Measurements from ENCODE around the gene PHACTR1. TPM values are rescaled to one million over a fixed set of nuclear protein-coding genes. Genes with fewer than 3 reads are reported as not detected.

Gene PHACTR1
- total RNA-seq, 1 experiment from 2014 or later: 0.05 TPM

DNA sequence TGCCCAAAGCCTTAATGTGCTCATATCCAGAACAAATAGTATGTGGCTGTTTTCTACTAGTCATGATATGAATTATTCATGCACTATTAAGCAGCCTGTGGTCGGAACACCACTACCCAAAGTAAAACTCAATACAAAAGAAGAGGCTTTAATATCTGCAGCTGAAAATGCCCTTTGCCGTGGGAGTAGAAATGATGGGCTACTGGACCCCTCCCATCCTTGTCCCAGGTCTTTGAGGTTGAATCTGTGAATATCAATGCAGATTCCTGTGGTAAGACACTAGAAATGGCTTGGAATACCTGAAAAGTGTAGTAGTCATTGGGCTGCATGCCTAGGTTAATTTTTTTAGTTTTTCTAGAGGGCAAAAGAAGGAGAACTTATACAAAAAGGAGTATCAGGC, 308.0 kb downstream of the PHACTR1 start:
- no peaks in the 10 kb centered on the region for H3K4me1 ChIP-seq (ENCODE audit: control insufficient read depth, insufficient read depth, low read length)
- H3K36me3 ChIP-seq (ENCODE audit: control insufficient read depth, insufficient read depth, low read length): no peaks in the 10 kb centered on the region
- no peak overlapping the region for H3K4me3 ChIP-seq (ENCODE audit: low read depth in 2 of 2, low read length in 2 of 2)
- DNase-seq (ENCODE audit: low read depth, low spot score) (no peak), ATAC-seq (no peak)
- in situ Hi-C loops (cut with HindIII; ENCODE audit: low pct_unique_long_range_greater_than_20kb, low sequenced_read_pairs): no loop called here
- H3K9me3 ChIP-seq (ENCODE audit: control insufficient read depth, insufficient read depth, low read depth, low read length): no peaks in the 10 kb centered on the region
- POLR2A ChIA-PET: no interaction called here
- BruUV-seq (replicated peaks): no TSS peak
- CTCF ChIA-PET: no interaction called here
- TF ChIP-seq SIN3A (IDR thresholded peaks at IDR 0.05; ENCODE audit: borderline replicate concordance, insufficient read depth, low read depth, low read length) (no peak), TCF7L2 (IDR thresholded peaks at IDR 0.05; ENCODE audit: low read depth, low read length) (no peak)
- TF ChIP-seq, protein P1, sequence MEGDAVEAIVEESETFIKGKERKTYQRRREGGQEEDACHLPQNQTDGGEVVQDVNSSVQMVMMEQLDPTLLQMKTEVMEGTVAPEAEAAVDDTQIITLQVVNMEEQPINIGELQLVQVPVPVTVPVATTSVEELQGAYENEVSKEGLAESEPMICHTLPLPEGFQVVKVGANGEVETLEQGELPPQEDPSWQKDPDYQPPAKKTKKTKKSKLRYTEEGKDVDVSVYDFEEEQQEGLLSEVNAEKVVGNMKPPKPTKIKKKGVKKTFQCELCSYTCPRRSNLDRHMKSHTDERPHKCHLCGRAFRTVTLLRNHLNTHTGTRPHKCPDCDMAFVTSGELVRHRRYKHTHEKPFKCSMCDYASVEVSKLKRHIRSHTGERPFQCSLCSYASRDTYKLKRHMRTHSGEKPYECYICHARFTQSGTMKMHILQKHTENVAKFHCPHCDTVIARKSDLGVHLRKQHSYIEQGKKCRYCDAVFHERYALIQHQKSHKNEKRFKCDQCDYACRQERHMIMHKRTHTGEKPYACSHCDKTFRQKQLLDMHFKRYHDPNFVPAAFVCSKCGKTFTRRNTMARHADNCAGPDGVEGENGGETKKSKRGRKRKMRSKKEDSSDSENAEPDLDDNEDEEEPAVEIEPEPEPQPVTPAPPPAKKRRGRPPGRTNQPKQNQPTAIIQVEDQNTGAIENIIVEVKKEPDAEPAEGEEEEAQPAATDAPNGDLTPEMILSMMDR (IDR thresholded peaks at IDR 0.05): no peak
- H3K27ac ChIP-seq (ENCODE audit: low read length): no peak overlapping the region
- peaks cover 21% of the 10 kb centered on the region for H3K27me3 ChIP-seq (ENCODE audit: control insufficient read depth, insufficient read depth, low read length)
- intact Hi-C loops (cut with micrococcal nuclease; ENCODE audit: unreplicated experiment): no loop called here

DNA sequence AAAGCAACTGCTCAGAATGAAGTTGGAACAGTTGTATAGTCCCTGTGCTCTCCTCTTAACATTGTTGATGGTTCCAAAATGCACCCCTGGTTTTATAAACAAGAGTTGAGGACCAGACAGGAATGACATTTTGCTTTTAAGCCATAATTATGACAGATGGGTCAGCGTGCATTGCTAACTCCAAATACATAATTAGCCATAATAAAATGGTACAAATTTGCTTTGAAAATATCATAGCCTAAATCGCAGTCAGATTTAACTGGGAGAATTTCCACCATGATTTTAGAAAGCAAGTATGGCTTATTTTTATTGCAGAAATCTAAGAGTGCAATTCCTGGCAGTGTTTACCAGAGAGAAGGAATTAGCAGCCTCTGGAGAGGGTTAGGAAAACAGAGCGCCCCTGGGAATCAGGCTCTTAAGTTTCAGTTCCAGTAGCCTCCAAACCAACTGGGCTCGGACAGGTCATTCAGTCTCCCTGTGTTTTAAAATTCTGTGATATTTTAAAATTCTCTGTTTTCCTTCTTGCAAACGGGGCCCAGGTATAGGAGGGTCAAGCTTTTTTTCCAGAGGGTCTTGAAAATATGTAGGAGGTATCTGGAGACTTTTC, 309.4 kb downstream of the PHACTR1 start:
- no peak for ATAC-seq
- intact Hi-C loops (cut with micrococcal nuclease; ENCODE audit: unreplicated experiment) (no loop called here), in situ Hi-C loops (cut with HindIII; ENCODE audit: low pct_unique_long_range_greater_than_20kb, low sequenced_read_pairs) (no loop called here)
- Histone ChIP-seq H3K9me3 (ENCODE audit: control insufficient read depth, insufficient read depth, low read depth, low read length) (no peaks in the 10 kb centered on the region), H3K27me3 (ENCODE audit: control insufficient read depth, insufficient read depth, low read length) (peaks cover 21% of the 10 kb centered on the region), H3K4me3 (ENCODE audit: low read depth in 2 of 2, low read length in 2 of 2) (no peak overlapping the region), H3K4me1 (ENCODE audit: control insufficient read depth, insufficient read depth, low read length) (no peaks in the 10 kb centered on the region), H3K36me3 (ENCODE audit: control insufficient read depth, insufficient read depth, low read length) (no peaks in the 10 kb centered on the region), H3K27ac (ENCODE audit: low read length) (no peak overlapping the region)
- ChIA-PET POLR2A (no interaction called here), CTCF (no interaction called here)
- no peak for DNase-seq (ENCODE audit: low read depth, low spot score)
- no TSS peak for BruUV-seq (replicated peaks)
- no peak for TF ChIP-seq TCF7L2 (IDR thresholded peaks at IDR 0.05; ENCODE audit: low read depth, low read length)
- TF ChIP-seq, protein P1 (IDR thresholded peaks at IDR 0.05): no peak

DNA sequence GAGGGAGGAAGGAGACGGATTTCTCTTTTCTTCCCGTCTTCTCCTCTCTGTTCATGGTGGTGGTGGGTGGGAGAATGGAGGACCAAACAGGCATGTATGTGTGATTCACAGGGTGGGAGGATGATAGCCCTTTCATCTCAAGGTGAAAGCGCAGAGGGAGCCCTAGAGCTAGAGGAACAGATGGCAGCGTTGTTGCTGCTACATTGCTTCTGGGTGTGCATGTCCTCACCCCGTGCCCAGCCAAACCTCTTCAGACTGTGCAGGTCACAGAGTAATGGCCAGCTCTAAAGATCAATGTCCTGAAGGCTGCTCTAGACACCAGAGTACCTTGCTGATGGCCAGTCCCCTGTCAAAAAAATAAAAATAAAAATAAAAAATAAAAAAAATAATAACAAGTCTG, 310.0 kb downstream of the PHACTR1 start:
- POLR2A ChIA-PET: no interaction called here
- DNase-seq (ENCODE audit: low read depth, low spot score) (no peak), ATAC-seq (no peak)
- TF ChIP-seq, protein P1 (IDR thresholded peaks at IDR 0.05): no peak
- TF ChIP-seq TCF7L2 (IDR thresholded peaks at IDR 0.05; ENCODE audit: low read depth, low read length): no peak
- TF ChIP-seq, protein P2, sequence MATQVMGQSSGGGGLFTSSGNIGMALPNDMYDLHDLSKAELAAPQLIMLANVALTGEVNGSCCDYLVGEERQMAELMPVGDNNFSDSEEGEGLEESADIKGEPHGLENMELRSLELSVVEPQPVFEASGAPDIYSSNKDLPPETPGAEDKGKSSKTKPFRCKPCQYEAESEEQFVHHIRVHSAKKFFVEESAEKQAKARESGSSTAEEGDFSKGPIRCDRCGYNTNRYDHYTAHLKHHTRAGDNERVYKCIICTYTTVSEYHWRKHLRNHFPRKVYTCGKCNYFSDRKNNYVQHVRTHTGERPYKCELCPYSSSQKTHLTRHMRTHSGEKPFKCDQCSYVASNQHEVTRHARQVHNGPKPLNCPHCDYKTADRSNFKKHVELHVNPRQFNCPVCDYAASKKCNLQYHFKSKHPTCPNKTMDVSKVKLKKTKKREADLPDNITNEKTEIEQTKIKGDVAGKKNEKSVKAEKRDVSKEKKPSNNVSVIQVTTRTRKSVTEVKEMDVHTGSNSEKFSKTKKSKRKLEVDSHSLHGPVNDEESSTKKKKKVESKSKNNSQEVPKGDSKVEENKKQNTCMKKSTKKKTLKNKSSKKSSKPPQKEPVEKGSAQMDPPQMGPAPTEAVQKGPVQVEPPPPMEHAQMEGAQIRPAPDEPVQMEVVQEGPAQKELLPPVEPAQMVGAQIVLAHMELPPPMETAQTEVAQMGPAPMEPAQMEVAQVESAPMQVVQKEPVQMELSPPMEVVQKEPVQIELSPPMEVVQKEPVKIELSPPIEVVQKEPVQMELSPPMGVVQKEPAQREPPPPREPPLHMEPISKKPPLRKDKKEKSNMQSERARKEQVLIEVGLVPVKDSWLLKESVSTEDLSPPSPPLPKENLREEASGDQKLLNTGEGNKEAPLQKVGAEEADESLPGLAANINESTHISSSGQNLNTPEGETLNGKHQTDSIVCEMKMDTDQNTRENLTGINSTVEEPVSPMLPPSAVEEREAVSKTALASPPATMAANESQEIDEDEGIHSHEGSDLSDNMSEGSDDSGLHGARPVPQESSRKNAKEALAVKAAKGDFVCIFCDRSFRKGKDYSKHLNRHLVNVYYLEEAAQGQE (IDR thresholded peaks at IDR 0.05; ENCODE audit: insufficient read depth in 1 of 2, low read depth in 2 of 2, low read length in 1 of 2): no peak
- no peak for TF ChIP-seq POLR2AphosphoS5 (IDR thresholded peaks at IDR 0.05; ENCODE audit: low read depth, low read length)
- no peak for TF ChIP-seq SIN3A (IDR thresholded peaks at IDR 0.05; ENCODE audit: borderline replicate concordance, insufficient read depth, low read depth, low read length)
- CTCF ChIA-PET: no interaction called here
- no peaks in the 10 kb centered on the region for H3K4me1 ChIP-seq (ENCODE audit: control insufficient read depth, insufficient read depth, low read length)
- no peak overlapping the region for H3K27ac ChIP-seq (ENCODE audit: low read length)
- H3K4me3 ChIP-seq (ENCODE audit: low read depth in 2 of 2, low read length in 2 of 2): no peak overlapping the region
- in situ Hi-C loops (cut with HindIII; ENCODE audit: low pct_unique_long_range_greater_than_20kb, low sequenced_read_pairs): no loop called here
- H3K36me3 ChIP-seq (ENCODE audit: control insufficient read depth, insufficient read depth, low read length): no peaks in the 10 kb centered on the region
- intact Hi-C loops (cut with micrococcal nuclease; ENCODE audit: unreplicated experiment): no loop called here
- no peaks in the 10 kb centered on the region for H3K9me3 ChIP-seq (ENCODE audit: control insufficient read depth, insufficient read depth, low read depth, low read length)
- no TSS peak for BruUV-seq (replicated peaks)
- peaks cover 21% of the 10 kb centered on the region for H3K27me3 ChIP-seq (ENCODE audit: control insufficient read depth, insufficient read depth, low read length)
